GM13976 (cell line): ENCODE measurements around the gene DRD4.

Source experiments
- DNase-seq: peaks from one replicate; pipeline ENCODE4 v3.0.0; 2012; ENCODE audit warnings: low spot score
- in situ Hi-C: fragments of 300-500 bp; cut with MboI; formaldehyde crosslinking; loops from one replicate; pipeline ENCODE4 v1.12.0; 2022; ENCODE audit warnings: low sequenced_read_pairs, mixed read lengths, inconsistent platforms; ENCODE audit not compliant: unreplicated experiment
- TF ChIP-seq, protein P1 (sequence below): IDR thresholded peaks from 2 replicates; pipeline ENCODE4 v1.5.1; 2012; ENCODE audit warnings: borderline replicate concordance, mild to moderate bottlenecking; ENCODE audit not compliant: insufficient read depth; ENCODE audit errors: extremely low read depth, missing control alignments, control extremely low read depth

The DRD4 gene

DNA sequence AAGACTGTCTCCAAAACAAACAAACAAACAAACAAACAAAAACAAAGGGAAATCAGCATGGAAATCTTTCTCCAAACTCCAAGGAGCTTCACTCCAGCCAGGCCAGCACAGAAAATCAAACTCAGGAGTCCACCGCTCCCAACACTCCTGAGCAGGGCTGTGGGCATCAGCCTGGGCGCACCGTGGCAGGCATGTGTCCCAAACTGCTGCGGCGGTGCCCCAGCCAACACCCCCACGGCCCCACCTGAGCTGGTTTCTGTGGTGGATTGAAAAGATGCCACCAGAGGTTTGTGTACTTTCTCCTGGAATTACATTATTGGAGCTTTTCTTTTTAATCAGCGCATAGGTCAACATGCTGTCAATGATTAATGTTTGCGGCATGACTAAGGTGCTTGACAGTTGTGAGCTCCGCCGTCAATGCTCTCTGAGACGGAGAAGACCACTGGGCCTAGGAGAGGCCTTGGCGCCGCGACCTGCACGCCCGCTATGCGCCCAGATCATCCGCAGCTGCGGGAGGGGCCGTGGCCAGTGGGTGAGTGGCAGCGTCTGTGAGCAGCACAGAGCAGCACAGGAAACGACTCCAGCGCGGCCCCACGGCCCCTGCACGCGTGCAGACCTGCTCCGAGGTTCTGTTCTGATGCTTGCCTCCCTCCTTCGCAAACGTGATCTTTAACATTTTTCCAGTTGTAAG, 18.1 kb downstream of the DRD4 start:
- DNase-seq, result no peak
- in situ Hi-C loops, result no loop called here
- TF ChIP-seq, protein P1, sequence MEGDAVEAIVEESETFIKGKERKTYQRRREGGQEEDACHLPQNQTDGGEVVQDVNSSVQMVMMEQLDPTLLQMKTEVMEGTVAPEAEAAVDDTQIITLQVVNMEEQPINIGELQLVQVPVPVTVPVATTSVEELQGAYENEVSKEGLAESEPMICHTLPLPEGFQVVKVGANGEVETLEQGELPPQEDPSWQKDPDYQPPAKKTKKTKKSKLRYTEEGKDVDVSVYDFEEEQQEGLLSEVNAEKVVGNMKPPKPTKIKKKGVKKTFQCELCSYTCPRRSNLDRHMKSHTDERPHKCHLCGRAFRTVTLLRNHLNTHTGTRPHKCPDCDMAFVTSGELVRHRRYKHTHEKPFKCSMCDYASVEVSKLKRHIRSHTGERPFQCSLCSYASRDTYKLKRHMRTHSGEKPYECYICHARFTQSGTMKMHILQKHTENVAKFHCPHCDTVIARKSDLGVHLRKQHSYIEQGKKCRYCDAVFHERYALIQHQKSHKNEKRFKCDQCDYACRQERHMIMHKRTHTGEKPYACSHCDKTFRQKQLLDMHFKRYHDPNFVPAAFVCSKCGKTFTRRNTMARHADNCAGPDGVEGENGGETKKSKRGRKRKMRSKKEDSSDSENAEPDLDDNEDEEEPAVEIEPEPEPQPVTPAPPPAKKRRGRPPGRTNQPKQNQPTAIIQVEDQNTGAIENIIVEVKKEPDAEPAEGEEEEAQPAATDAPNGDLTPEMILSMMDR, result no peak

DNA sequence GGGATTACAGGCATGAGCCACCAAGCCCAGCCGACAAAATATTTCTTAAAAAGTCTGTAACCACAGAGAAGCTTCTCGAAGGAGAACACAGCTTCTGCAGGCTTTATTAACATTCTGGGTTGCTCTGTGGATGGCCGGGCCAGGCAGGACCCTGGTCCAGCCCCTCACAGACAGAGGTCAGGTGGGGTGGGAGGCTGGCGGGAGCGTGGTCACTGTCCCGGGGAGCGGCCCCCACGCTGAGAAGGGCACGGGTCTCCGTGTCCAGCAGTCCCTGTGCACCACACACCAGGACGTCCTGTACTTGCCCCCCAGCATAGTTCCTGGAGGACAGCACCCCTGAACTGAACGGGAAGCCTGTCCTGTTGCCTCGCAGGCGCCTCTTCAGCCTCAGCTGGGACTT, 19.4 kb downstream of the DRD4 start:
- in situ Hi-C loops, result no loop called here
- TF ChIP-seq, protein P1, result no peak

DNA sequence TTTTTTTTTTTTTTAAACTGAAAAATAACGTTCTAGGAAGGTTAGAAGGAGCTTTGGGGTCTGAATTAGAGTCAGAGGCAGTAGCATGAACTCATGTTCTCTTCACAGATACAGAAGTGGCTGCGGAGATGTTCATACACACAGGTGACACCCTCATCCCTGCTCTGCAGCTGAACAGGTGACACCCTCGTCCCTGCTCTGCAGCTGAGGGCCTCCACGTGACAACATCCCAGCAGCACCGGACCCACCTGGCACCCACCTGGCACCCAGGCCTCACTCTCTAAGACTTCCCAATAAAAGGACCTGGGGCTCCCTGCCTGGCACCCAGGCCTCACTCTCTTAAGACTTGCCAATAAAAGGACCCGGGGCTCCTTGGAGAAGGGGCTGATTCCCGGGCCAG, 19.8 kb downstream of the DRD4 start:
- TF ChIP-seq, protein P1, result no peak
- in situ Hi-C loops, result no loop called here
- DNase-seq, result no peak

More for the DNA sequence above, 19.4 kb downstream of the DRD4 start:
- DNase-seq, result no peak

DNA sequence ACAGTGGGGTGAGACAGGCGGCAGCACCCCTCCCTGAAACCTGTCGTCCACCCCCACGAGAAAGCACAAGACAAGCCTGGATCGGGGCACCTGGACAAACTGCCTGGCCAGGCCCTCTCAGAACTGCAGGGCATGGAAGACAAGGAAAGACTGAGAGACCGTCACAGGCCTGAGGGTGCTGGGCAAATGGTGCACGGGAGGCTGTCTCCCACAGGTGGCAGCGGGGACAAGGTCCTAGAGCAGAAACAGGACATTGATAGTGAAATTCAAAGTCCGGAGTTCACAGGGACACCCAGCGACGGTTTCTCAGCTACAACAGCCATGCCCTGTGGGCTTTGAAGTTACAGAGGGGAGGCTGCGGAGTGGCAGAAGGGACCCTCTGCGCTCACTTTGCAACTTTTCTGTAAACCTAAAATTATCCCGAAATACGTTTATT, 20.6 kb downstream of the DRD4 start:
- in situ Hi-C loops, result no loop called here
- TF ChIP-seq, protein P1, result no peak
- no peak for DNase-seq

DNA sequence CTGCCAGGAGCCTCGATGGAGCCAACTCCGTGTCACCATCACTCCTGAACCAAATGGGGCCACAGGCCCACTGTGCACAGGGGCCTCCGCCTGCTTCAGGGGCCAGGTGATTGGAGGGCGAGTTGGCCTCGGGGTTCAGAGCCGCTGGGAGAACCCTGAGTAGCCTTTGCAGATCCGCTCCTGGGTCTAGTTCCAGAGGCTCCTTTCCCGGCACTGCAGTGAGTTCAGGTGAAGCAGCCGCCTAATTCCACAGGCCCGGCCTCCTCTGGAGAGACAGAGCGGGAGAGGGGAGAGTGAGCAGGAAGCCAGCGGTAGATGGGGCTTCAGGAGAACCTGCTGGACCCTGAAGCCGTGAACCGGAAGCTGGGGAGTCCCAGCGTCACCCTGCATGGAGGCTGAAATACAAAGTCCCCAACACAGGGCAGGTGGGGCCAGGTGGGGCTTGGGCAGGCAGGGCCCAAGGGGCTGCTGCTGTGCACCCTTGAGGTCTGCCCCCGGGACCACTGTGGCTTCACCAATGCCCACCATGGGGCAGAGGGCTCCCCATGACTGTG, 22.5 kb downstream of the DRD4 start:
- in situ Hi-C loops, result no loop called here
- DNase-seq, result no peak
- TF ChIP-seq, protein P1, result no peak

DNA sequence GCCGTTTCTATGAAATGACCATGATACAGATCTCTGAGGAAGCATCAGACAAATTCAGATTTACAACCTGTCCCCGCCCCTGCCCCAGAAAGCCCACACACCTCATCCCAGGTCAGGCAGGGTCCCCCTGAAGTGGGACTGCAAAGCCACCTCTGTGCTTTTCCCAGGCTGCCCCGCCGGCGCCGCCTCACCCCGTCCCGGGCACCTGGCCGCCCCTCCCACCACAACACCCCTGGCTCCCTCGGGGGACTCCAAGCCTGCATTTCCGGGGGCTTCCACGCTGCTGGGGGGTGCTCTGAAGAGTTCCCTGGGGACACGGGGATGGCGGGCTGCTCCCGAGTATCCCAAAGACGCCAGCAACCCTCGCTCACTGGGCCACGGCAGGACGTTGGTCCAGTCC, 23.2 kb downstream of the DRD4 start:
- DNase-seq, result no peak
- TF ChIP-seq, protein P1, result no peak
- in situ Hi-C loops, result no loop called here
